ENCODE results near the gene ABCA4.
A peak's percentile ranks its signal among the peaks of the same experiment; 100 is the strongest.

ABCA4 gene

DNA sequence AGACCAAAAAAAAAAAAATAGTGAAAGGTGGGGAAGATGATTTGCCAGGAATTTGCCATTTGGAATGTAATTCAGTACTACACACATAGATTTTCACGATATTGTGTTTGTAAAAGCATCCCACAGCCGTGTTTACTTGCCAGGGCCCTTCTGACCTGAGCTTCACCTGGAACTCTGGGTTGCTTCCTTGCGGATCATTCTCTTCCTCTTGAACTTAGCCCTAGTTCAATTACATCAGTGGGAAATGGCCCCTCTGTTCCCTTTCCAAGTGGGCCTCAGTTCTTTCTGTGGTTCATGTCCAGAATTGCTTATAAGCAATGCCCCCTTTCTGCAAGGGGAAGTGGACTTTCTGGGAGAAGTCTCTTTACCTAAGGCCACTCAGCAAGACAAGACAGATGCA is 41.0 kb downstream of the ABCA4 start:
- no peak for DNase-seq

DNA sequence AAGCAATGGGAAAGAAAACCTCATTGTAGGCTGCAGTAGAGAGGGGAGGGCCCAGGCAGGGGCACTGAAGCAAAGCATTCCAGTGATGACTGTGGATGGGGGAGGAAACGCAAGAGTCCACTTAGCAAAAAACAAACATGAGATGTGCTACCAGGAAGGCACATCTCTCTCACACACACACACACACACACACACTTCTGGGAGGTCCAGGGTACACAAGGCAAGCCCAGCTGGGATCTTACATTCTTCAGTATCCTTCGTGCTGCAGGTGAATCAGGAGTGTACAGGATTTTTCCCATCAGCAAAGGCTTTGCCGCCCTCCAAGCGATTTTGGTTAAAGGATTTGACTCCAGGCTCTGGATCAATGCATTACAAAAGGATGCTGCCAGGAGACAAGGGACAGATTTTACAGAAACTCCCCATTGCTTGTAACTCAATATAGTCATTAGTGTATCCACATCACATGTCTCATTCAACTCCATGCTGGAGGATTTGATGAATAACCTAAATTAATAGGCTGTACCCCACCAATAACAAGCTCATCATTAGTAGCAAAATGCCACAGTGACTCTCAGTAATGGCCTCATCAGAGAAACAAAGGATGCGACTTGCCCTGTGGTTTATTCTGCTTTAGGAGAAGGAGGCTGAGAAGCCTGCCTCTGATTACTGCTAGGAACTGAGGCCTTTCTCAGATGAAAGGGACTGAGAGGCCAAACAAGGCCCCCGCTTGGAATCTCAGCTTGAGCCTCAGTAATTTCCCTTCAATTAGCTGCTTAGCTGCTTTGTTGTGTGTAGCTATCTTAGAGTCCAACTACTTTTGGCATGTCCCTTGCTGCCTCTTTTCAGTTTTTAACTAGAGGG is 41.6 kb downstream of the ABCA4 start:
- peak; percentile 60 for DNase-seq

DNA sequence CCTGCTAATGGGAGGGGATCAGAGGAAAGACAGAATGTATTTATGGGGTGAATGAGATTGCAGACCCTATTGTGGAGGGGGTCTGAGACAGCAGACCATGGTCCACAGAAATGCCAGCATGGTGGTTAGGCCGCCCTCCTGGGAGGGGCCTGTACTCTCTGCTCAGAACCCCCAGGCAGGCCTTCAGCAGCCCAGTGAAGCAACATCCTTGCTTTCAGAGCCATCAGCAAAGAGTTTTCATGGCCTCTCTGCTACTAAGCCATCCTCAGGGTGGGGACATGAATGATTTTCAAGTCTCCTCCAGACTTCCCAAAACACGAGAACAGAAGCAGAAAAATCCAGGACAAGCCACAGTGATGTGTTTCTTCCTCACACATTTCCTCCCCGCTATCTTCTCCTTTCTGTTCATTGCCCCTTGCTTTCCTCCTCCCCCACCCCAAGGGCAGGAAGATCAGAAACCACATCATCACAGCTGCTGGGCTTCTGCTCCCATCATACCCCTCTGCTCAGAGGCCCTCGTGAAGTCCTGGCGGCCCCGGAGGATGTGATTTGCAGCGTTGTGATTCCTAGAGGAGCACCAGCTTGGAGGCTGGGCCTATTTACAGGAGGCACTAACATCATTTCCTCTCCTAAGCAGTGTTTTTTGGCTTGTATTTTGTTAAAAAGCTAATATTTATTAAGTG is 48.0 kb downstream of the ABCA4 start:
- no peak for DNase-seq

DNA sequence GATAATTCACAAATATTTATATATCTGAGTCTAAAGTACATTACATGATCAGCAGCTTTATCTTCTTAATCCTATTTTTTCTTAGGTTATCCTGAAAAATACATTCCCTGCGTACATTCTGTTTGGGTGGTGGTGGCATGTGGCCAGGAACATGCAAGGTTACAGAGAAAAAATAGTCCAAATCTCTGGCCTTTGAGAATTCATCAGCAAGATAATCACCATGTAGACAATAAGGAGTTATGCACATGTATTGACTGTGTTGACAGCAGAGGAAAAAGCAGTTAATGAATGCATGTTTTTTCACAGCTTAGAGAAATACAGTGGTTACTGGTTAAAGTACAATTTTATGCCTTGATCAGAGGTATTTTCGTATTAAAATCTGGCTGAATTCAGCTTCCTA is 49.0 kb downstream of the ABCA4 start:
- no peak for DNase-seq

DNA sequence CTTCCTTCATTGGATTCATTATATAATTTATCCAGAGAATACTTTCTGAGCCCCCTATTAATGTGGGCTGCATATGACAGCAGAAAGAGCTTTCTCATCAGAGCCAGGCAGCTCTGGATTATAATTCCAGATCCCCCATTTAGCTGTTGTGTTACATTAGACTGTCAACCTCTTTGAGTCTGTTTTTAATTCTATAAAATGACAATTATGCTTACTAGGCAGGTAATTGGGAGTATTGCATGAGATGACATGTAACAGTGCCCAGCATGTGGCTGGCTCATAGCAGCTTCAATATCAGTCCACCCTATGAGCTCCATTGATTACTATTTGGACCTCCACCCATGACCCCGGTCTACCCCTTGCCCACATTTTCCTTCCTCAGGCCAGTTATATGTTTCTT is 49.6 kb downstream of the ABCA4 start:
- DNase-seq = no peak

DNA sequence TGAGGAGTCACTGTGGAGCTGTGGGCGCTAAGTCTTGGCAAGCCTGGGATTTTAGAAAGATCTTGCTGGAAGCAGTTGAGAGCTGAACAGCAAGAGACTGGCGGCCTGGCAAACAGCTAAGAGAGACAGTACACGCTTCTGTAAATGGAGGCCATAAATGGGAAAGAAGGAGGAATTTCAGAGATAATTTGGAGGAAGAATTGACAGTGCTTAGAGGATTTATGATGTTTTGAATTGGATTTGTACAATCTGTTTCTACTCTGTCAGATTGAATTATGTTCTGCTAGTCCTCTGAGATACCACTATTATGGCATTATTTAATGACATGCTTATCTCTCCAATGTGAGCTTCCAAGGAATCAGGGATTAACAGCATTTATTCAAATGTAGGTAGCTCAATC is 50.1 kb downstream of the ABCA4 start:
- no peak for DNase-seq

DNA sequence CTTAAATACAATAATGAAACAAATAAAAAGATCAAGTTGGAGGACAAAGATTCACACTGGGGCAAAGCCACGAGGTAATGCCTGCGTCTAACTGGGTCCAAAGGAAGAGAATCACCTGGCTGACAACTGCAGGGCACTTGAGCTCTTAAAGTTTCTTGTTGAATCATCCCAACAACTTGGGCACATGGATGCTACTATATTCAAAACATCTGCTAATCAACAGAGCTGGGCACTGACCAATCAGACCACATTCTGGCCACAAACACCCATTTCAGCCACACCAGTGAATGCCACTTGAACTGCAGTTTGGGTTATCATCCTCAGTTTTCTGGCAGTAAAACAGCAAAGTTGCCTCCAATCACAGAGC is 51.0 kb downstream of the ABCA4 start:
- no peak for DNase-seq

DNA sequence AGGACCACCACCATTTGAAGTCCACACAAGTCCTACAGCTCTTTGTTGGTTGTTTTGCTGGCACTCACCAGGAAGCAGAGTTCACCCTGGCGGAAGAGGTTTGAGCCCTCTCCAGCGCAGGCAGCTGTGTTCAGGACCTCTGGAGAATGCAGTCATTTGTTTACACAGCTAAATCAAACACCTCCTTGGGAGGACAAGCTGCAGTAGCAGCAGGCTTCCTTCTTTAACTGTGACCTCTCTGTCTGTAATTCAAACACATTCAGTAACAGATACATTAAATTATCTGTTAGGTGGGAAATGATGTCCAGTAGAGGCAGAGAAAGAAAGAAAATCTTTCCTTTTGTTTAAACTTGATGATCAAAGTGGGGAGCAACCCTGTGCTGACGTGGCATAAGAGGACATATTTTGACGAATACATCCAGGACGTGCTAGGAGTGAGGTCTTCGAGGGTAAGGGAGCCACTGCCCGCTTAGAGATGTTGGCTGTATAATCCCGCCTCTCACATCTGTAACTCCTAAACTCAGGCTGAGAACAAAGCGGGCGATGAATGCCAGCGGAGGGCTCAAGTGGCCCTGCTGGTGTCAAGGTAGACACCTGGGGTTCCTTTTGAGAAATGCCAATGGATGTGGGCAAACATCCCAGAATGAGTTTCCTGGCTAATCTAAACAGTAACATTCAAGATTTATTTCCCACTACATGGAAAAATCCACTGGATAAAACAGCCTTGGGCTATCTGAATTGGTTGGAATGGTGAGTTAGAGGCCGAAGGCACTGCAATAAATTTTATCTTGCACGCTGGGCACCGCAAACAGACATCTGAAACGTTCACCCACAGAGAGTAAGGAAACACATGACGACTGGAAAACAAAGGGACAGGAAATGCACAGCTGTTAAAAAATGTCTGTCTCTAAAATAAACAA is 51.7 kb downstream of the ABCA4 start:
- DNase-seq = peak; percentile 87

DNA sequence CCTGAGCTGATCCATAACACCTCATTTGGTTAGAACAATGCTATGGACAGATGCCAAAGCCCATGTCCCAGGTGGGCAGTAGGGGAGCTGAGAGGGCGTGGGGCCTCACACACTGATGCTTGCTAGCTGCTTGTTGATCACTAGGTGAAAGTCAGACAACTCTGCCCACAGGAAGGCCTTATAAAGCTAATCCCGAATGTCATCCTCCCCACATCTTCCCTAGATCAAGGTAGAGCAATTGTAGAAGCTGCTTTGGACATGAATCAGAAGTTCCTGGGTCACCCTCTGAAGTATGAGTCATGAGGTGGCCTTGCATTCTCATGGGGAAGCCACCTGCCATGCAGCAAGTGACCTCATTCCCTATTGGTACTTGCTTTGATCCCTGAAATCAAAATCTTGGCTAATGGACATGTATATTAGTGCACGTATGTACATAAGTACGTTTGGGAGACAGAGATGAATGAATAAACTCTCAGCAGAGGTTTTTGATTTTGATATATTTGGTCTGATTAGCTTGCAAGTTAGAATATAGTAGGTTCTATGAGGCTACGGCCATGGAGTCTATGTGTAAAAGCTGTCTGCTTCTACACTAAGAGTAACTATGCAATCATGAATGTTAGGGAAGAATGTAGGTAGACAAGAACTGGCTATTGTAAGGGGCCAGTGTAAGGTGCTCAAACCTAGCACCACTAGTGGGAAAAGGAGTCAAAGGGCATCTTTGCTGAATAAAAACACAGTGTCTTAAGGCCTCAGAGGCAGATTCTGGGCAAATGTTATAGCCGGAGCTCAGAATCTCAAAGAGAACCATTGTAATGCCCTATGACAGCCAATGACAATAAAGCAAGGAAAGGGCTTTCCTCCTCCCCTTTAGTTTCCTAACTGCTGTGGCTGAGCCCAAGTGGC is 52.6 kb downstream of the ABCA4 start:
- DNase-seq = no peak

DNA sequence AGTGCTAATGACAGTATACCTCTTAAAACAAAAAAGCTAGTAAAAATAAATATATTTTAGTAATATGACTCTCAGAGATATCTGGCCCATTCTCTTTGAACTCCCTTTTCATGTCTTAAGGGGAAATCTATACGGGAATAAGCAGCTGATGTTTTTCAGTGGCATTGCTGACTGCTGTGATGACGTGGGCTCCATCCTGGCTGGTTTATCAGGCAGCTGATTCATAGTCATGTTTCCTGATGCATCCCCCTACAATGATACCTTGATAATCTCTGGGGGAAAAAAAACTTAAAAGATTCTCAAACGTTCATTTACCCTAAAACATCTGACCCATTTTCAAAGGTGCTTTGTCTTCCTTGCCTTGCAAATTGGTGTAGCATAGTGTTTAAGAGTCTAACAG is 53.8 kb downstream of the ABCA4 start:
- DNase-seq = no peak

DNA sequence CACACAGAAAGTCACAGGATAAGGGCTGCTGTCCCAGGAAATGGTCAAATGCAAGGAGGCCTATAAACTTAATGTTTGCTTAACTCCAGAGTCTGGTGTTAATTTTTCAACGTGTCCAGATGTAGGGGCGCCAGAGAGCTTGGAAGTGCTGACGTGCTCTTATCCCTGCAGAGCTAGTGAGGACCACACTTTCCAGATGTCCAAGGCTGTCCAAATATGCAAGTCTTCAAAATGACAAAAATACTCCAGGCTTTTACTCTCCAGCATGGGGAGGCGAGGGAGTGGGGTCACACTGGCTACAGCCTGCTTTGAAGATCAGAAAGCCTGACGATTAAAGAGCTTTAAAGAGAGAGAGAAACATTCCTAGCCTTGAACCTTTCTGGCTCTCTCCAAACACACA is 57.6 kb downstream of the ABCA4 start:
- peak; percentile 45 for DNase-seq

DNA sequence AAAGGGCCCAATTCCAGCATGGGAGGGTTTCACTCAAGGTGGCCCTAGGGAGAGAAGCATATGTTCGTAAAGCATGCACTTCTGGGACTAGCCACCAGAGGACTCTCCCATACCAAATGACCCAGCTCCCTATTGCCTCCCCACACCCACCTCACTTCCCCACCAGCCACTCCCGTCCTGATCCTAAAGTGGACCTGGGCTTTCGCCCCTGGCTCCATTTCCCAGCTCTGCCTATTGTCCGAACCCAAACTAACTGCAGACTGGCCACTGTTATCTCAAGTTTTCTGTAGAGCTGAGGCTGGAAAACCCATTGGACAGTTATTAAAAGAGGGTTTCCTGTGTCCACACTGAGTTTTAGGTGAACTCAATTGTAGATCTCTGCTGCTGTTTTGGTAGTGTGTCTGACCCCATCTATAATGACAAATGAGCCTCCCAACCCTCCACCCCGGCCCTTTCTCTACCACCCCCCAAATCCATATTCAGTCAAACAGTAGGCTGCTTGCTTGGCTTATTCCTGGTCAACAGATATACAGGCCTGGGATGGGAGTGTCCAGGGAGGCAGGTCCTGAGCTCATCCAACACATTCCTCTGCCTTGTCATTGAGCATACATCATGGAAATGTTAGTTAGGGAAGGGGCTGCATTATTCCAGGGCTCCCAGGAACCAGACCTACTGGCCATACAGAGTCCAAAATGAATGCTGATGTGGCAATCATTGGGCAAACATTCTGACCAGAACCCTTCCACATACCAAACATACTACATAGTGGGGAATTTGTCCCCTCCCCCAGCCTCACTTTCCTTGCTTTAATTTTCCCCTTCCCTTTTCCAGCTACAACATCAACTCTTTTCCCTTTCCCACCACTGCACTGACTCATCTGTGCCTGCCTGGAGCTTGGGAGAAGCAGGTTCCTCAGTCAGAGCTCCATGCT is 59.2 kb downstream of the ABCA4 start:
- DNase-seq = peak; percentile 50

DNA sequence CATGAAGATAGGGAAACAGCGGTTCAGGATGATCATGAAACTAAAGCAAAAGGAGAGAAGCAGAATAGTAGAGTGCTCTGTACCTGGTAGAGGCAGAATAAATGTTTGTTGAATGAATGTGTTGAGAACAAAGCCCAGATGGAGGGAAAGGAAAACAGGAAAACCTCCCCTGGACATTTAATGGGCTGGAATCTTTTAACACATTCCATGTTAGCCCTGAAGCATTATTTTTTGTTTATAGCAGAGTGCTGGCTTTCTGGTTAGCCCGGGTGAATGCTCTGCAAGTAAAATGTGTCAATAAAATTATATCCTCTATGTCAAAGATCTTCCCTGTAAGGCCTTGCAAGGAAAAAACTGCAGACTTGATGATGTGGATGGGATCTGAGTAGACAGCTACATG is 60.2 kb downstream of the ABCA4 start:
- no peak for DNase-seq

DNA sequence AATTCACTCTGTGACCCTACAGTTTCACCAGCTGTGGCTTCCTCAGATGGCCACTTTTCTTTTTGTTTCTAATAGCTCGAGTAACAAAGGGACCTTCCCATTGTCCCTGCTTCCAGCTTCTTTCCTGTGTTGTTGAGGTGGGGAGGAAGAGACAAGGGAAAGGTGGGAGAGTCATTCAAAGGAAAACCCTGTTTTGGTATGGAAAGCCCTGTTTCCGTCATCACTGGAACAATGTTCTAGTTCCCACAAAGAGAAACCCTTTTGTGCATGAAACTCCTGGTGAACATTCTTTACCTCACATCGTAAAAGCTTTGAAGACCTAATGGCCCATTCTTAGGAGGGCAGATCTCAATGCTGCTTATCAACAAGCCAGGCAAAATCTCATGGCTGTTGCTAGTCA is 62.2 kb downstream of the ABCA4 start:
- no peak for DNase-seq

DNA sequence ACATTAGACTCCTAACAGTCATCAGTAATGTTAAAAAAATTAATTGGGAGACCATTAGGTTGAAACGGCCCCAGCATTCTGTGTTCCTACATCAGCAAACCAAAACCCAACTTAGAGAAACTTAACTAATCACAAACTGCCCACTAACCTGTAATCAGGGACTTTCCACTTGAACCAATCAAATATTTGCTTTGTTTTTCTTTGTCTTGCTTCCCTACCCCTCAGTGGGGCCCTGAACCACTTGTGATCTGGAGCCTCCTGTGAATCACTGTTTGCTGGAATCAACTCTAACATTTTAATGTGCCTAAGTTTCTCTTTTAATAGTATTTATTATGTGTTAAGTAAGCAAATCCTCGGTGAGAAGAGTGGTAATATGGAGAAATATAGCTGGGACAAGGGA is 64.0 kb downstream of the ABCA4 start:
- DNase-seq = no peak

DNA sequence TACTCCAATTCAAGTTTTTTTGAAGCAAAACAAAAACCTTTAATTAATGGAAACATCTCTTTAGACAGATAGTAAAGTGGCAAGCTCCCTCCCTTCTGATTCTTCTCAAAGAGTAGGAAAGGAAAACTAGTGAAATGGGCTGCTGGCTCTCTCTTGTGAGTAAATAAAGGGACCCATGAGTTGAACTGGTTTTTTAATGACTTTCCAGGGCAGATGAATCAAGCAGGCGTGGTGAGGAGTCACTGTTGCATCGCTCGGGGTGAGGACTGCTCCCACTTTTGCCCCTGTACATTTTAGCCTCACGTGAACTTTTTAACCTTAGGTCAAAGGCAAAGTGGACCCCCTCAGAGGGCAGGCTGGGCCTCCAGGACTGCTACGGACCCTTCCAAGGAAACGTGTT is 64.8 kb downstream of the ABCA4 start:
- DNase-seq = no peak

DNA sequence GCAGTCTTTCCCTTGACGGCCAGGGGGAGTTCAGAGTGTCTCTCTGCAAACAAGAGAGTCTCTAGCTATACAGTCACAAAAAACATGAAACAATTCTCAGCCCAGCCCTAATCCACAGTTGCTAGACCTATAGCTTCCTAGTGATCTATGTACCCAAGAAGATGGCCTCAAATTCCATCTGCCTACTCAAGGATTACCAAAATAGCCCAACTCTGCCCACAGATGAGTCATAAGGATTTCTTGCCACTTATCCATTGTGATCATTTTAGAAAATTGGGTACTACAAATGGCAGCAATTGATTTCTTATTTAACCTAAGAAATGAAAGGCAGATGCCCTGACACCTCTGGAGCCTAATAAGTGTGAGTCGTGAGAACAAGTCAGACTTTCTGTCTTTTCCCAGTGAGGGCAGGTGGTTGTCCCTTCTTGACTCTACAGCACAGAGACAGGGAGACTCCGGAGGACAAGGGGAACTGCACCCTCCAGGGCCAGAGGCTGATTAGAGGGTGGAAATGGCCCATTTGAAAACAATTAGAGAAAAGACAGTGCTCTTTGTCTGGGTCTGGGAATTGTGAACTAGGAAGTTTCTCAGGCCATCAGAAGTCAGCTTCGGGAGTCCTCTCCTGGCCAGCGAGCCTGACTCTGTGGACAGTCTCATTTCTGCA is 65.4 kb downstream of the ABCA4 start:
- DNase-seq = no peak

DNA sequence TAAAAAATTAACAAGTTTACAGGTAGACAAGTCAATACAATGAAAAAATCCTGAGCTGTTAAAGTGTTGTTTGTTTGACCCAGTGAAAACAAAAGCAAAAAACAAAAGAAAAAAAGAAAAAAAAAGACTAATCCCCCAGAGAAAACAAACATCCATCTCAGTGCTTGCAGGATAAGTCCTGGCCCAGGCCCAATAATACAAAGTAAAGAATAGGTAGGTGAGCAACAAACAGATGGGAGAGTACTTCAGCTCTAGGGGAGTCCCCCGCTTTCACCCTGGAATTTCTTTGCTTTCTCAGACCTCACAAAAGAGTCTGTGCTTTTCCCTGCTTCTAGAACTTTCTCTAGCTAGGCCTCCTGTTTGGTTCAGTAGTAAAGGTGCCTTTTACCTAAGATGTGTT is 70.3 kb downstream of the ABCA4 start:
- no peak for DNase-seq

DNA sequence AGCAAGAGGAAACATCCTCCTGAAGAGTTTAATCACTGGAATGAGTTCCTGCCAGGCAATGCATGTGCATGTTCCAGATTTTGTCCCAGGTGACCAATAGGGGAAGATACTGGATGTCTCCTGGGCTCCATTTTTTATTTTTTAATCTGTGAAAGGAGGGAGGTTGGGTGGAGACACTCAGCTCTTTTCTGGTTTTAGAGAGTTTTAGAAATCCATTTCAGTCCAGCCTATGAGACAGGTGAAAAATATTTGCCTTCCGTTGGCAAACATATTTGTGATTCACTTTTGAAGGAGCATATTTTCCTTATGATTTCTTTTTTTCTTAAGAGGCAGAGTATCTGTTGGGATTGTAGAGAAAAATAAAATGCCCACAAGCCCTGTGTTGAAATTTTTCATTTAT is 70.7 kb downstream of the ABCA4 start:
- no peak for DNase-seq

DNA sequence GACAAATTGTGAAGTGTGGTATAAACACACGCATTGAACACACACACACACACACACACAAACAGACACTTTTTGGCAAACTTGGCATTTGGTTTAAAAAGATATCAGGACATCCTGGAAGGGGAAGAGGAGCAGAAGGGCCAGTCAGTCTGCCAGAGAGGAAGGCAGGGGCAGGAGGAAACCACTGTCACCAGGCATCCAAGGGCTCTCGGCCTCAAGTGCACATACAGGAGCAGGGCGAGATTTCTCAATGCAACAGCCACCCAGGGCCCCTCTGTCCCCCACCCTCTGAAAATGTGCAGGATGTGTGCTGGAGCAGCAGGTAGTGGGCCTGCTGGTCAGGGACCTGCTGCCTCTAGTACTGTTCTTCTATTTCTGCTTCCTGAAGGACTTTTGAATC is 71.2 kb downstream of the ABCA4 start:
- no peak for DNase-seq

Data from NCI-H510A (cell line).